GM23338 (cell line): ENCODE results near the gene ARHGAP42. TPM values are rescaled to one million over a fixed set of nuclear protein-coding genes. Genes with fewer than 3 reads are reported as not detected.

Experiments
- ATAC-seq: fragments of 200-7000 bp; cut with Tn5 transposase; 3 replicates; pipeline ENCODE4 v1.9.1; 2020
- DNase-seq: peaks from one replicate; pipeline ENCODE4 v3.0.0-alpha.2; 2015; ENCODE audit warnings: low spot score
- H2AFZ ChIP-seq: fragments of 200-600 bp; sonication (generic); 2 replicates; pipeline ENCODE4 v1.8.0; 2016; ENCODE audit warnings: antibody characterized with exemption, mild to moderate bottlenecking, moderate library complexity
- H3F3A ChIP-seq: fragments of 200-600 bp; sonication (generic); replicated peaks from 2 replicates; pipeline ENCODE4 v1.8.0; 2017; ENCODE audit warnings: antibody characterized with exemption, mixed run types, low read depth
- H3K27ac ChIP-seq: fragments of 200-600 bp; sonication (generic); 2 replicates; pipeline ENCODE4 v1.6.1; 2016; ENCODE audit warnings: low read depth
- H3K27me3 ChIP-seq: fragments of 200-600 bp; sonication (generic); 2 replicates; pipeline ENCODE4 v1.8.0; 2016; ENCODE audit warnings: mild to moderate bottlenecking, mixed run types, moderate library complexity; ENCODE audit not compliant: insufficient read depth
- H3K36me3 ChIP-seq: fragments of 200-600 bp; sonication (generic); 2 replicates; pipeline ENCODE4 v1.8.0; 2016; ENCODE audit warnings: mild to moderate bottlenecking; ENCODE audit not compliant: insufficient read depth
- H3K4me1 ChIP-seq: fragments of 200-600 bp; sonication (generic); 2 replicates; pipeline ENCODE4 v1.8.0; 2016; ENCODE audit warnings: mild to moderate bottlenecking, moderate library complexity; ENCODE audit not compliant: insufficient read depth
- H3K4me2 ChIP-seq: fragments of 200-600 bp; sonication (generic); 2 replicates; pipeline ENCODE4 v1.7.1; 2017; ENCODE audit warnings: mixed run types
- H3K4me3 ChIP-seq: fragments of 200-600 bp; sonication (generic); 2 replicates; pipeline ENCODE4 v1.6.1; 2016; ENCODE audit warnings: mixed run types
- H3K79me2 ChIP-seq: fragments of 200-600 bp; sonication (generic); replicated peaks from 2 replicates; pipeline ENCODE4 v1.8.0; 2017; ENCODE audit warnings: mild to moderate bottlenecking; ENCODE audit not compliant: insufficient read depth
- H3K9me2 ChIP-seq: fragments of 200-600 bp; sonication (generic); 2 replicates; pipeline ENCODE4 v1.8.0; 2017; ENCODE audit not compliant: insufficient read depth
- H4K20me1 ChIP-seq: fragments of 200-600 bp; sonication (generic); replicated peaks from 2 replicates; pipeline ENCODE4 v1.8.0; 2017; ENCODE audit warnings: mild to moderate bottlenecking; ENCODE audit not compliant: insufficient read depth
- H3K27ac Mint-ChIP-seq: 2 replicates; pipeline ENCODE4 v1.8.0; 2020; ENCODE audit warnings: inconsistent platforms, mild to moderate bottlenecking, moderate library complexity, mixed read lengths
- H3K27me3 Mint-ChIP-seq: 3 replicates; pipeline ENCODE4 v1.8.0; 2022; ENCODE audit warnings: low read depth, mild to moderate bottlenecking, moderate library complexity, mixed read lengths, inconsistent platforms; ENCODE audit not compliant: insufficient read depth, poor library complexity
- H3K36me3 Mint-ChIP-seq: 3 replicates; pipeline ENCODE4 v1.8.0; 2021; ENCODE audit warnings: low read depth, mild to moderate bottlenecking, inconsistent platforms, moderate library complexity, mixed read lengths
- H3K4me1 Mint-ChIP-seq: 3 replicates; pipeline ENCODE4 v1.8.0; 2020; ENCODE audit warnings: mild to moderate bottlenecking, inconsistent platforms, mixed read lengths
- H3K4me3 Mint-ChIP-seq: 3 replicates; pipeline ENCODE4 v1.8.0; 2021; ENCODE audit warnings: moderate library complexity, mild to moderate bottlenecking, inconsistent platforms, mixed read lengths
- H3K9me3 Mint-ChIP-seq: 3 replicates; pipeline ENCODE4 v1.8.0; 2020; ENCODE audit warnings: moderate library complexity, mild to moderate bottlenecking, inconsistent platforms, mixed read lengths
- CREB1 ChIP-seq: fragments of 250-450 bp; sonication (Bioruptor Pico); IDR thresholded peaks from 2 replicates; pipeline ENCODE4 v1.5.0; 2020; ENCODE audit warnings: low read depth, mild to moderate bottlenecking, moderate library complexity
- CTCF ChIP-seq, 2 experiments: fragments of 200-600 bp in 1 of 2; sonication (generic) in 1 of 2; conservative IDR thresholded peaks; 2 replicates each; pipeline versions ENCODE4 v1.5.1 to v1.6.1; 2016 to 2017; ENCODE audit warnings: antibody characterized with exemption in 2 of 2, low read depth in 2 of 2, mild to moderate bottlenecking in 2 of 2, moderate library complexity in 1 of 2
- ETS1 ChIP-seq: IDR thresholded peaks from 2 replicates; pipeline ENCODE4 v1.6.1; 2016; ENCODE audit warnings: antibody characterized with exemption
- EZH2 ChIP-seq: fragments of 200-600 bp; sonication (generic); IDR thresholded peaks from one replicate; pipeline ENCODE4 v1.8.0; 2017; ENCODE audit warnings: antibody characterized with exemption, mild to moderate bottlenecking, low read depth; ENCODE audit not compliant: unreplicated experiment
- EZH2phosphoT487 ChIP-seq: fragments of 200-600 bp; sonication (generic); IDR thresholded peaks from one replicate; pipeline ENCODE4 v1.8.1; 2018; ENCODE audit warnings: antibody characterized with exemption; ENCODE audit not compliant: unreplicated experiment
- JUNB ChIP-seq: IDR thresholded peaks from one replicate; pipeline ENCODE4 v1.6.1; 2016; ENCODE audit warnings: antibody characterized with exemption; ENCODE audit not compliant: unreplicated experiment
- NANOG ChIP-seq: IDR thresholded peaks from 2 replicates; pipeline ENCODE4 v1.6.1; 2016; ENCODE audit warnings: antibody characterized with exemption, borderline replicate concordance
- POLR2AphosphoS5 ChIP-seq: IDR thresholded peaks from 2 replicates; pipeline ENCODE4 v1.6.1; 2016; ENCODE audit warnings: antibody characterized with exemption, low read depth
- REST ChIP-seq: IDR thresholded peaks from one replicate; pipeline ENCODE4 v1.6.1; 2018; ENCODE audit warnings: antibody characterized with exemption; ENCODE audit not compliant: unreplicated experiment
- STAT1 ChIP-seq: IDR thresholded peaks from one replicate; pipeline ENCODE4 v1.6.1; 2016; ENCODE audit warnings: antibody characterized with exemption; ENCODE audit not compliant: unreplicated experiment
- ZNF114 ChIP-seq: fragments of 250-450 bp; sonication (Bioruptor Pico); IDR thresholded peaks from 2 replicates; pipeline ENCODE4 v1.5.0; 2020; ENCODE audit warnings: mild to moderate bottlenecking, moderate library complexity
- ZNF331 ChIP-seq: fragments of 250-450 bp; sonication (Bioruptor Pico); IDR thresholded peaks from 2 replicates; pipeline ENCODE4 v1.5.0; 2020; ENCODE audit warnings: low read depth, mild to moderate bottlenecking, moderate library complexity
- ZNF462 ChIP-seq: fragments of 250-450 bp; sonication (Bioruptor Pico); IDR thresholded peaks from 2 replicates; pipeline ENCODE4 v1.5.0; 2020; ENCODE audit warnings: mild to moderate bottlenecking, moderate library complexity
- polyA plus RNA-seq: library from polyadenylated mRNA; unstranded; fragments of >200 nt; fragmentation: Nextera tagmentation; extraction: Ambion mirVana; gene quantifications from 2 replicates; pipeline ENCODE4 v1.2.1, GENCODE V29; 2016
- total RNA-seq: library from RNA; depleted of rRNA; stranded (reverse); fragments of >200 nt; shearing (Covaris generic); gene quantifications from 2 replicates; pipeline ENCODE4 v1.2.3, GENCODE V29; 2014

Gene ARHGAP42
- total and polyA plus RNA-seq, 2 experiments from 2014 or later = 23.7 to 35.7 TPM

- Mint-ChIP-seq H3K27me3 (peaks cover 1% of the 10 kb centered on the region), H3K4me1 (no peaks in the 10 kb centered on the region), H3K4me3 (no peak overlapping the region), H3K36me3 (peaks cover 3% of the 10 kb centered on the region; the same call in 2 of the 3 replicates), H3K9me3 (no peaks in the 10 kb centered on the region), H3K27ac (no peak overlapping the region)
- no peak overlapping the region for H3K27ac ChIP-seq
- H3K4me3 ChIP-seq = no peak overlapping the region
- H3F3A ChIP-seq = no peaks in the 10 kb centered on the region
- H4K20me1 ChIP-seq = no peaks in the 10 kb centered on the region
- H2AFZ ChIP-seq = no peak overlapping the region
- H3K4me2 ChIP-seq = no peak overlapping the region
- DNase-seq (no peak), ATAC-seq (no peak)
- H3K4me1 ChIP-seq = no peaks in the 10 kb centered on the region
- H3K36me3 ChIP-seq = no peaks in the 10 kb centered on the region
- TF ChIP-seq STAT1 (no peak), ZNF331 (no peak), ETS1 (no peak), CTCF (conservative IDR thresholded peaks at IDR 0.05; ENCODE audit: low read depth in 2 of 2) (no peak), CREB1 (CRISPR knock-in tag) (no peak), REST (no peak), JUNB (no peak), NANOG (no peak), ZNF114 (CRISPR knock-in tag) (no peak), ZNF462 (CRISPR knock-in tag) (no peak), EZH2phosphoT487 (no peak), EZH2 (no peak), POLR2AphosphoS5 (no peak)
- no peaks in the 10 kb centered on the region for H3K27me3 ChIP-seq
- no peaks in the 10 kb centered on the region for H3K79me2 ChIP-seq
- no peaks in the 10 kb centered on the region for H3K9me2 ChIP-seq
These were observed 303.8 kb downstream of the ARHGAP42 start for GRCh38 chr11:100990931-100991330.
